GM12873 (cell line): ENCODE results near the gene MYCBPAP.

Experiments used
- TF ChIP-seq, protein P1 (sequence below): IDR thresholded peaks from 2 replicates; pipeline ENCODE4 v1.5.1; 2012; ENCODE audit warnings: low read depth, mild to moderate bottlenecking, moderate library complexity, low read length, control low read depth; ENCODE audit not compliant: insufficient read depth; ENCODE audit errors: missing control alignments

Gene MYCBPAP

DNA sequence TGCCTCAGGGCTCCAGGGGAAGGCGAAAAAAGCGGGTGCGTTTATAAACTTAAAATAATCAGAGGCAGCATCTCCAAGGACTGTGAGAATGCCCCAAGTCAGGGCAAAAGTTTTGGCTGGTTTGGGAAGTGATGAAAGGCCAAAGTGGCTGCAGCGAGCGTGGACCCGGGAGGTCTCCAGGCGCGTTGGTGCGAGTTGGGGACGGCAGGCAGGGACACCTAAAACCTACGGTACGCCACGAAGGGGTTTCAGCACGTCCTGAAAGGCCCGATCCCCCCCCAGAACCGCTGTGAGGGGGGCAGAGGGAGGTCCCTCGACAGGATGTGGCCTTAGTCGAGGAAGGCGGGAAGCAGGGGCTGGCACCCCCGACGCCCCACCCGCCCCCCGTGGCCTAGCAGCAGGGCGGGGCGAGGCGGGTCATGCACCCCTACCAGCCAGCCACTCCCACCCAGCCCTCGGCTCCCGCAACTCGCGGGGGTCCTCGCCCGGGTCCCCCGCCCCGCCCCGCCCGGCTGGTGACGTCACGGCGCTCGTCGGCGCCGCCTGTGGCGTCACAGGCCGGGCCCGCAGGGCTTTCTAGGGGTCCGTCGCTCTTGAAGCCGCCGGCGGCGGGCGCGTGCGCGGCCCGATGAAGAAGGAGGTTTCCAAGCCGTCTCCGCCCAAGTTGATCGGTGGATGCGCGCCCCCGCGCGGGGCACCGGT is at the start of gene MYCBPAP:
TSS of gene MYCBPAP (plus strand) at position 569 of the 702 bp plus-strand sequence. CDS start 236 bp downstream, outside the sequence.
- TF ChIP-seq, protein P1, sequence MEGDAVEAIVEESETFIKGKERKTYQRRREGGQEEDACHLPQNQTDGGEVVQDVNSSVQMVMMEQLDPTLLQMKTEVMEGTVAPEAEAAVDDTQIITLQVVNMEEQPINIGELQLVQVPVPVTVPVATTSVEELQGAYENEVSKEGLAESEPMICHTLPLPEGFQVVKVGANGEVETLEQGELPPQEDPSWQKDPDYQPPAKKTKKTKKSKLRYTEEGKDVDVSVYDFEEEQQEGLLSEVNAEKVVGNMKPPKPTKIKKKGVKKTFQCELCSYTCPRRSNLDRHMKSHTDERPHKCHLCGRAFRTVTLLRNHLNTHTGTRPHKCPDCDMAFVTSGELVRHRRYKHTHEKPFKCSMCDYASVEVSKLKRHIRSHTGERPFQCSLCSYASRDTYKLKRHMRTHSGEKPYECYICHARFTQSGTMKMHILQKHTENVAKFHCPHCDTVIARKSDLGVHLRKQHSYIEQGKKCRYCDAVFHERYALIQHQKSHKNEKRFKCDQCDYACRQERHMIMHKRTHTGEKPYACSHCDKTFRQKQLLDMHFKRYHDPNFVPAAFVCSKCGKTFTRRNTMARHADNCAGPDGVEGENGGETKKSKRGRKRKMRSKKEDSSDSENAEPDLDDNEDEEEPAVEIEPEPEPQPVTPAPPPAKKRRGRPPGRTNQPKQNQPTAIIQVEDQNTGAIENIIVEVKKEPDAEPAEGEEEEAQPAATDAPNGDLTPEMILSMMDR = peak; percentile 33

GRCh38 chr17:50458701-50459676 is 49.2 kb upstream of the MYCBPAP start:
- TF ChIP-seq, protein P1 = no peak

- TF ChIP-seq, protein P1 = no peak
These were observed 48.5 kb upstream of the MYCBPAP start for GRCh38 chr17:50459756-50460155.

GRCh38 chr17:50460831-50461526 is 47.3 kb upstream of the MYCBPAP start:
- TF ChIP-seq, protein P1 = no peak

GRCh38 chr17:50461550-50462132 is 46.6 kb upstream of the MYCBPAP start:
- TF ChIP-seq, protein P1 = no peak

DNA sequence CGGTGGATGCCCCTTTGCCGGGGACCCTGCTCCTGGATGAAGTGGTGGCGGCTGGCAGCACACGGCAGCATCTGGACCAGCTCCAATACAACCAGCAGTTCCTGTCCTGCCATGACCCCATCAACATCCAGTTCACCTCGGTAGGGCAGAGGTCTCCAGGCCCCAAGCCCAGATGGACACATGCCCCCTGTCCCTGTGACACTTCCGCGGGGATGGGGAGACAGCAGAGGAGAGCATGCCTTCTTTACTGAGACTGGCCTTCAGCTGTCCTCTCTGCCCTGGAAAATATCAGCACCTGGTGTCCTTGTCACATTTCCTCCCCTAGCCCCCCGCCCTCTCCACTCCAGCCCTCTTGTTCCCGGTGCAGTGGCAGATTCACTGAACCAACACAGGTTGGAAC is 45.8 kb upstream of the MYCBPAP start:
- TF ChIP-seq, protein P1 = no peak
